K562 (cell line): ENCODE data around the gene FAM149A. TPM values are rescaled to one million over a fixed set of nuclear protein-coding genes. Genes with fewer than 3 reads are reported as not detected.

ENCODE experiments used
- ATF1 ChIP-seq, 2 experiments: fragments of 450-650 bp in 1 of 2; IDR thresholded peaks; 2 replicates each; pipeline ENCODE4 v1.6.1; 2016; ENCODE audit warnings: missing compliant biosample characterization in 1 of 2, missing genetic modification characterization in 1 of 2
- GTF2E2 ChIP-seq: fragments of 200-800 bp; sonication (Bioruptor generic); IDR thresholded peaks from 2 replicates; pipeline ENCODE4 v1.6.1; 2016; ENCODE audit warnings: missing genetic modification characterization, missing compliant biosample characterization
- NFYB ChIP-seq: IDR thresholded peaks from 2 replicates; pipeline ENCODE4 v1.6.1; 2011; ENCODE audit warnings: mild to moderate bottlenecking, moderate library complexity; ENCODE audit not compliant: insufficient read length; ENCODE audit errors: extremely low read depth
- SNIP1 ChIP-seq: fragments of 450-650 bp; IDR thresholded peaks from 2 replicates; pipeline ENCODE4 v1.7.1; 2017; ENCODE audit warnings: low read depth, mild to moderate bottlenecking
- ZNF197 ChIP-seq: fragments of 200-800 bp; sonication (Bioruptor generic); IDR thresholded peaks from 2 replicates; pipeline ENCODE4 v1.6.1; 2016; ENCODE audit warnings: low read depth, missing genetic modification characterization, missing compliant biosample characterization
- ZNF41 ChIP-seq: fragments of 250-450 bp; sonication (Bioruptor Pico); conservative IDR thresholded peaks from 2 replicates; pipeline ENCODE4 v1.4.0; 2020; ENCODE audit warnings: mild to moderate bottlenecking
- polyA plus RNA-seq, 8 experiments: library from polyadenylated mRNA; depleted of rRNA in 4 of 8; stranded (reverse) in 5 of 8; unstranded in 3 of 8; fragments of >200 nt; fragmentation: Nextera tagmentation in 2 of 8; fragmentation: Illumina TruSeq in 1 of 8; extraction: Ambion mirVana in 2 of 8; extraction: Trizol in 1 of 8; gene quantifications; 2 replicates each; pipeline versions ENCODE4 v1.2.1 to v1.2.3, GENCODE V29; 2011 to 2014; ENCODE audit warnings: inconsistent platforms in 1 of 8, missing spikeins in 1 of 8
- total RNA-seq, 7 experiments: library from RNA; depleted of rRNA in 6 of 7; stranded (reverse); fragments of >200 nt in 6 of 7; fragmentation: Illumina TruSeq in 2 of 7; extraction: Trizol in 2 of 7; gene quantifications; 2 replicates each; pipeline versions ENCODE4 v1.2.1 to v1.2.3, GENCODE V29; 2011 to 2021; ENCODE audit warnings: low replicate concordance in 1 of 7
- TF ChIP-seq, protein P1 (sequence below), 2 experiments: fragments of 450-650 bp; formaldehyde crosslinking in 1 of 2; IDR thresholded peaks; 2 replicates each; pipeline versions ENCODE4 v1.4.0 to v1.6.1; 2014 to 2020; ENCODE audit warnings: mild to moderate bottlenecking in 2 of 2, borderline replicate concordance in 1 of 2, low read depth in 1 of 2
- TF ChIP-seq, protein P2 (sequence below): fragments of 450-650 bp; conservative IDR thresholded peaks from 2 replicates; pipeline ENCODE4 v1.6.1; 2016; ENCODE audit warnings: missing genetic modification characterization, low read depth, mild to moderate bottlenecking, missing compliant biosample characterization, moderate library complexity

The FAM149A gene
- total and polyA plus RNA-seq, 9 of the 15 experiments (the other 6 are each of a cell fraction or from before 2014, with no cell fraction given): not detected

DNA sequence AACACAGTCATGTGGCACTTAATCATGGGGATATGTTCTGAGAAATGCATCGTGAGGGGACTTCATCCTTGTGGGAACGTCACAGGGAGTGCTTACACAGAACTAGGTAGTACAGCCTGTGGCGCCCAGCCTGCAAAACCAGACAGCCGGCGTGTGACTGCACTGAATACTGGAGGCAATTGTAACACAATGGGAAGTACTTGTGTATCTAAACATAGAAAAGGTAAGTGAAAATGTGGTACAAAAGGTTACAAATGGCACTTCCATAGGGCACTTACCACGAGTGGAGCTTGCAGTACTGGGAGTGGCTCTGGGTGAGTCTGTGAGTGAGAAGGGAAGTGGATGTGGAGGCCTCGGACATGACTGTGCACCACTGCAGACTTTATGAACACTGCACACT is 30.3 kb upstream of the FAM149A start (continued):
- TF ChIP-seq ATF1 (CRISPR knock-in tag; IDR thresholded peaks at IDR 0.05): no peak
- TF ChIP-seq ATF1 (tag; IDR thresholded peaks at IDR 0.05): no peak
- TF ChIP-seq SNIP1: no peak
- no peak for TF ChIP-seq ZNF197
- no peak for TF ChIP-seq NFYB
- no peak for TF ChIP-seq ZNF41 (CRISPR knock-in tag)
- TF ChIP-seq, protein P1, sequence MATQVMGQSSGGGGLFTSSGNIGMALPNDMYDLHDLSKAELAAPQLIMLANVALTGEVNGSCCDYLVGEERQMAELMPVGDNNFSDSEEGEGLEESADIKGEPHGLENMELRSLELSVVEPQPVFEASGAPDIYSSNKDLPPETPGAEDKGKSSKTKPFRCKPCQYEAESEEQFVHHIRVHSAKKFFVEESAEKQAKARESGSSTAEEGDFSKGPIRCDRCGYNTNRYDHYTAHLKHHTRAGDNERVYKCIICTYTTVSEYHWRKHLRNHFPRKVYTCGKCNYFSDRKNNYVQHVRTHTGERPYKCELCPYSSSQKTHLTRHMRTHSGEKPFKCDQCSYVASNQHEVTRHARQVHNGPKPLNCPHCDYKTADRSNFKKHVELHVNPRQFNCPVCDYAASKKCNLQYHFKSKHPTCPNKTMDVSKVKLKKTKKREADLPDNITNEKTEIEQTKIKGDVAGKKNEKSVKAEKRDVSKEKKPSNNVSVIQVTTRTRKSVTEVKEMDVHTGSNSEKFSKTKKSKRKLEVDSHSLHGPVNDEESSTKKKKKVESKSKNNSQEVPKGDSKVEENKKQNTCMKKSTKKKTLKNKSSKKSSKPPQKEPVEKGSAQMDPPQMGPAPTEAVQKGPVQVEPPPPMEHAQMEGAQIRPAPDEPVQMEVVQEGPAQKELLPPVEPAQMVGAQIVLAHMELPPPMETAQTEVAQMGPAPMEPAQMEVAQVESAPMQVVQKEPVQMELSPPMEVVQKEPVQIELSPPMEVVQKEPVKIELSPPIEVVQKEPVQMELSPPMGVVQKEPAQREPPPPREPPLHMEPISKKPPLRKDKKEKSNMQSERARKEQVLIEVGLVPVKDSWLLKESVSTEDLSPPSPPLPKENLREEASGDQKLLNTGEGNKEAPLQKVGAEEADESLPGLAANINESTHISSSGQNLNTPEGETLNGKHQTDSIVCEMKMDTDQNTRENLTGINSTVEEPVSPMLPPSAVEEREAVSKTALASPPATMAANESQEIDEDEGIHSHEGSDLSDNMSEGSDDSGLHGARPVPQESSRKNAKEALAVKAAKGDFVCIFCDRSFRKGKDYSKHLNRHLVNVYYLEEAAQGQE (IDR thresholded peaks at IDR 0.05; ENCODE audit: borderline replicate concordance): no peak
- TF ChIP-seq, protein P1 (CRISPR knock-in tag; IDR thresholded peaks at IDR 0.05; ENCODE audit: low read depth): no peak
- TF ChIP-seq, protein P2, sequence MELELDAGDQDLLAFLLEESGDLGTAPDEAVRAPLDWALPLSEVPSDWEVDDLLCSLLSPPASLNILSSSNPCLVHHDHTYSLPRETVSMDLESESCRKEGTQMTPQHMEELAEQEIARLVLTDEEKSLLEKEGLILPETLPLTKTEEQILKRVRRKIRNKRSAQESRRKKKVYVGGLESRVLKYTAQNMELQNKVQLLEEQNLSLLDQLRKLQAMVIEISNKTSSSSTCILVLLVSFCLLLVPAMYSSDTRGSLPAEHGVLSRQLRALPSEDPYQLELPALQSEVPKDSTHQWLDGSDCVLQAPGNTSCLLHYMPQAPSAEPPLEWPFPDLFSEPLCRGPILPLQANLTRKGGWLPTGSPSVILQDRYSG: no peak
- TF ChIP-seq GTF2E2 (tag): no peak
- TF ChIP-seq, all 486 proteins: peak for 0
